HEK293T (cell line): Measurements from ENCODE around the gene MIER1.
"Not testable (repeated sequence)": the region's sequence is repeated elsewhere in the genome, so short reads cannot be mapped to it uniquely, and the experiment has no call there.

Experiments
- CTCF ChIA-PET: fragments of 350-600 bp; formaldehyde crosslinking; extraction: SDS; loops from one replicate; lab custom pipeline; 2021; ENCODE audit warnings: antibody characterized with exemption, inconsistent platforms; lab: Yijun Ruan, JAX
- POLR2A ChIA-PET: fragments of 350-600 bp; formaldehyde crosslinking; extraction: SDS; loops from one replicate; lab custom pipeline; 2020; ENCODE audit warnings: antibody characterized with exemption, inconsistent platforms; lab: Yijun Ruan, JAX
- DNase-seq: peaks from one replicate; pipeline ENCODE4 v3.0.0; 2012; ENCODE audit warnings: mixed read lengths; ENCODE audit errors: extremely low spot score
- ARNT ChIP-seq: fragments of 450-650 bp; IDR thresholded peaks from 2 replicates; pipeline ENCODE4 v1.6.1; 2017; ENCODE audit warnings: mild to moderate bottlenecking
- BHLHE40 ChIP-seq: fragments of 450-650 bp; IDR thresholded peaks from 2 replicates; pipeline ENCODE4 v1.6.1; 2016; ENCODE audit warnings: mild to moderate bottlenecking, moderate library complexity, borderline replicate concordance
- CTBP1 ChIP-seq: fragments of 450-650 bp; IDR thresholded peaks from 2 replicates; pipeline ENCODE4 v1.6.1; 2016; ENCODE audit warnings: borderline replicate concordance
- ELF4 ChIP-seq: fragments of 450-650 bp; IDR thresholded peaks from 2 replicates; pipeline ENCODE4 v1.6.1; 2017; ENCODE audit warnings: antibody characterized with exemption
- FOXA1 ChIP-seq: fragments of 450-650 bp; IDR thresholded peaks from 2 replicates; pipeline ENCODE4 v1.6.1; 2016; ENCODE audit warnings: mild to moderate bottlenecking
- FOXK2 ChIP-seq: fragments of 450-650 bp; IDR thresholded peaks from 2 replicates; pipeline ENCODE4 v1.6.1; 2016; ENCODE audit warnings: mild to moderate bottlenecking
- FOXM1 ChIP-seq: fragments of 450-650 bp; IDR thresholded peaks from 2 replicates; pipeline ENCODE4 v1.6.1; 2017; ENCODE audit warnings: mild to moderate bottlenecking, borderline replicate concordance
- HDGF ChIP-seq: fragments of 450-650 bp; IDR thresholded peaks from 2 replicates; pipeline ENCODE4 v1.6.1; 2017; ENCODE audit warnings: antibody characterized with exemption, borderline replicate concordance
- L3MBTL2 ChIP-seq: fragments of 450-650 bp; conservative IDR thresholded peaks from 2 replicates; pipeline ENCODE4 v1.6.1; 2016; ENCODE audit warnings: mild to moderate bottlenecking
- LEF1 ChIP-seq: fragments of 450-650 bp; IDR thresholded peaks from 2 replicates; pipeline ENCODE4 v1.6.1; 2017; ENCODE audit warnings: mild to moderate bottlenecking, borderline replicate concordance
- NFRKB ChIP-seq: fragments of 450-650 bp; IDR thresholded peaks from 2 replicates; pipeline ENCODE4 v1.6.1; 2016; ENCODE audit warnings: mild to moderate bottlenecking, moderate library complexity
- PKNOX1 ChIP-seq: fragments of 450-650 bp; IDR thresholded peaks from 2 replicates; pipeline ENCODE4 v1.6.1; 2016
- SP1 ChIP-seq: fragments of 450-650 bp; IDR thresholded peaks from 2 replicates; pipeline ENCODE4 v1.6.1; 2017
- SUZ12 ChIP-seq: fragments of 450-650 bp; IDR thresholded peaks from 2 replicates; pipeline ENCODE4 v1.6.1; 2016; ENCODE audit warnings: mild to moderate bottlenecking
- TARDBP ChIP-seq: fragments of 450-650 bp; IDR thresholded peaks from 2 replicates; pipeline ENCODE4 v1.6.1; 2016
- ZNF384 ChIP-seq: fragments of 450-650 bp; IDR thresholded peaks from 2 replicates; pipeline ENCODE4 v1.6.1; 2016

MIER1 gene

DNA sequence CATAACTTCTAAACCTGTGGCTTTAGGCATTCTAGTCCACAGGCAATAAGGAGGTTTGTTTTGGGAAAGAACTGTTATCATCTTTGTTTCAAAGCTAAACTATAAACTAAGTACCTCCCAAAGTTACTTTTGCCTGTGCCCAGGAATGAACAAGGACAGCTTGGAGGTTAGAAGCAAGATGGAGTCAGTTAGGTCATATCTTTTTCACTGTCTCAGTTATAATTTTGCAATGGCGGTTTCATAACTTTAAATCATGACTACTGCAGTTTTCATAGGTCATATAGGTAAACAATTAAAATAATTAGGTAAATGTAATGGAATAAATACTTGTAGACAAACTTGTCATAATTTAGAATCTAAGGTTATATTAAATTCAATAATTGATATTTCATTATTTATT, 9.6 kb upstream of the MIER1 start:
- POLR2A ChIA-PET: interaction anchor here (1.0 kb wide), 1 partner anchor 10 kb away, joined by 5 read pairs; the partner anchor contains the start of genes DNAI4 and MIER1
- CTCF ChIA-PET: interaction anchor here (0.7 to 1.1 kb wide), 4 partner anchors 10 to 769 kb away, joined by 3 to 11 read pairs (median 6); no protein-coding TSS in a partner anchor
- DNase-seq: not testable (repeated sequence)
- 0 out of 2 replicates have a peak, but pooled peaks have one; percentile 9 for TF ChIP-seq L3MBTL2

DNA sequence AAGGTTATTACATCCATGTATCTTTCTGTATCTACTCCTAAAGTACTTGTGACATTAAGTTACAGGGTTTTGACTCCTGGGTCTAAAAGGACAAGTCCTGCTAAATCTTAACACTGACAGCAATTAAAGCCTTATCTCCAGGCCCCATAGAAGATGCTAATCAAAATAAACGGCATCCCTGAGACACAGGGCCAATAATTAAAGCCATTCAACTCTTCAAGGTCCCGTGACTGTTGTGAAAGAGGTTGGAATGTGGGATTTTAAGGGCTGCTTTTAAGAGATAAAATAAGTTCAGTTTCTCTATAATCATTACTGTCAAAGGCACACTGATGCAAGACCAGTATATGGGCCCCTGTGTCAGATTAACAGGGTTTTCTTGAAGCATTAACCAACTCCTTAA, 8.5 kb upstream of the MIER1 start:
- CTCF ChIA-PET: no interaction called here
- POLR2A ChIA-PET: no interaction called here
- DNase-seq: no peak
- TF ChIP-seq LEF1: no peak
- peak; percentile 75 for TF ChIP-seq PKNOX1
- peak; percentile 61; the same call in 1 of the 2 replicates for TF ChIP-seq CTBP1
- no peak for TF ChIP-seq SP1
- TF ChIP-seq TARDBP: no peak

- ChIA-PET CTCF (no interaction called here), POLR2A (no interaction called here)
- TF ChIP-seq ELF4 (no peak), TARDBP (no peak), LEF1 (no peak), FOXK2 (no peak), L3MBTL2 (no peak), HDGF (no peak), CTBP1 (no peak), SP1 (no peak), FOXM1 (no peak), BHLHE40 (no peak), ARNT (no peak)
- DNase-seq: no peak
These were observed 7.3 kb upstream of the MIER1 start for GRCh38 chr1:66917476-66917875.

GRCh38 chr1:66919063-66919462, 5.7 kb upstream of the MIER1 start:
- ChIA-PET CTCF (no interaction called here), POLR2A (interaction anchor here (0.7 kb wide), 1 partner anchor 11 kb away, joined by 3 read pairs; no protein-coding TSS in a partner anchor)
- no peak for DNase-seq
- no peak for TF ChIP-seq L3MBTL2
- no peak for TF ChIP-seq NFRKB
- no peak for TF ChIP-seq TARDBP
- no peak for TF ChIP-seq HDGF
- TF ChIP-seq CTBP1: no peak
- TF ChIP-seq FOXK2: no peak
- TF ChIP-seq FOXM1: no peak
- TF ChIP-seq SP1: no peak
- no peak for TF ChIP-seq FOXA1
- TF ChIP-seq LEF1: no peak
- TF ChIP-seq PKNOX1: no peak
- TF ChIP-seq ZNF384: no peak
- TF ChIP-seq ARNT: no peak
- TF ChIP-seq ELF4: no peak
- no peak for TF ChIP-seq BHLHE40
- TF ChIP-seq SUZ12: no peak

GRCh38 chr1:66919828-66920227, 5.0 kb upstream of the MIER1 start:
- ChIA-PET CTCF (interaction anchor here (0.6 kb wide), 1 partner anchor 413 kb away, joined by 6 read pairs; no protein-coding TSS in a partner anchor), POLR2A (interaction anchor here (0.7 kb wide), 1 partner anchor 11 kb away, joined by 3 read pairs; no protein-coding TSS in a partner anchor)
- TF ChIP-seq SP1 (no peak), PKNOX1 (no peak), SUZ12 (no peak), FOXA1 (no peak), ARNT (no peak), FOXK2 (no peak), HDGF (no peak), LEF1 (no peak), L3MBTL2 (no peak), ELF4 (no peak), ZNF384 (no peak), CTBP1 (no peak), BHLHE40 (no peak)
- DNase-seq: no peak

GRCh38 chr1:66920543-66920942, 4.2 kb upstream of the MIER1 start:
- ChIA-PET CTCF (no interaction called here), POLR2A (no interaction called here)
- DNase-seq: no peak
- TF ChIP-seq FOXA1 (no peak), FOXK2 (no peak), PKNOX1 (no peak), ELF4 (no peak), SUZ12 (no peak), ARNT (no peak), LEF1 (no peak), NFRKB (no peak)
